ENCODE data around the gene OCIAD2.
"Not testable (repeated sequence)": the region's sequence is repeated elsewhere in the genome, so short reads cannot be mapped to it uniquely, and the experiment has no call there.

OCIAD2 gene

DNA sequence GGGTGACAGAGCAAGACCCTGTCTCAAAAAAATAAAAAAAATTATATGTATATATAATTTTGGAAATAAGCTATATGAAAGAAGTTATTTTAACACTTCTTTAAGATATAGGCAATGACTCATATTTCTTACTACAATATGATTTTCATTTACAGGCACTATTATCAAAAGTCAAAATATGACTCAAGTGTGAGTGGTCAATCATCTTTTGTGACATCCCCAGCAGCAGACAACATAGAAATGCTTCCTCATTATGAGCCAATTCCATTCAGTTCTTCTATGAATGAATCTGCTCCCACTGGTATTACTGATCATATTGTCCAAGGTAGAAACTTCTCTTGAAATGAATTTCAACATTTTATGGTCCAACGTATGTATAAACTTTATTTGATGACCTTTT, 54.9 kb downstream of the OCIAD2 start:
- no peak for DNase-seq

GRCh38 chr4:48848799-48849198, 57.8 kb downstream of the OCIAD2 start:
- DNase-seq: not testable (repeated sequence)

- no peak for DNase-seq
Observed at GRCh38 chr4:48844843-48845242, 61.7 kb downstream of the OCIAD2 start.

DNA sequence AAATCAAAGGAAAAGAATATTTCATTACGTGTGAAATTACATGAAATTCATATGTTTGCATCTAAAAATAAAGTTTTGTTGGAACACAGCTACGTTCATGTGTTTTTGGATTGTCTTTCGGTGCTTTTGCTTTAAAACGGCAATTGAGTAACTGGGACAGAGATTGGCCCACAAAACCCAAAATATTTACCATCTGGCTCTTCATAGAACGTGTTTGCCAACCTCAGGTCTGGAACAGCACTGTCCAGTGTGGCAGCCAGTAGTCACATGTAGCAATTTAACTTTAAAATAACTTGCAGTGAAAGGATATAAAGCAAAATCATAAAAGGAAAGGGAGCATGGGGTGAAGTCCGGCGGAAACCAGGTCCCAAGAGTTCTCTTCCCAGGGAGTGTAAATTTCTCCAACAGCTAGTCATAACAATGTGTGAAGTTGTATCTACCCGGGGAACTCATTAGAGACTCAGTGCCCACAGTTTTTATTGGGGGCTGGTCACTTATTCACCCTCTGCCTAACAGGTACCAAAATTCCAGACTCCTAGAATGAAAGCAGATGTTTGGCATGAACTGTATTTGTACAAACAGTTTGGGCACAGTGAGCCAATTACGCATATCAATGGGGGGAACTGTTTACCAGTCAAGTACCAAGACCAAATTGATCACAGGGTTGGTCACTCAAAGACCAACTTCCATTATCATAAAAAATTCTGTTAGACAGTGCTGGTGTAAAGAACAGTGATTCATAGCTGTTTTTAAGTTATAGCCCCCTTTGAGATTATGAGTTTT, 65.3 kb downstream of the OCIAD2 start:
- DNase-seq: no peak

- DNase-seq: no peak
Observed at GRCh38 chr4:48836658-48837057, 69.9 kb downstream of the OCIAD2 start.

Measured in SIG-M5 (cell line).